Raji (cell line): ENCODE measurements around the gene KSR1.

Experiments
- POLR2A ChIP-seq: IDR thresholded peaks from 2 replicates; pipeline ENCODE4 v1.6.1; 2011; ENCODE audit warnings: low read depth, low read length, control low read depth; ENCODE audit not compliant: insufficient read depth

The KSR1 gene

DNA sequence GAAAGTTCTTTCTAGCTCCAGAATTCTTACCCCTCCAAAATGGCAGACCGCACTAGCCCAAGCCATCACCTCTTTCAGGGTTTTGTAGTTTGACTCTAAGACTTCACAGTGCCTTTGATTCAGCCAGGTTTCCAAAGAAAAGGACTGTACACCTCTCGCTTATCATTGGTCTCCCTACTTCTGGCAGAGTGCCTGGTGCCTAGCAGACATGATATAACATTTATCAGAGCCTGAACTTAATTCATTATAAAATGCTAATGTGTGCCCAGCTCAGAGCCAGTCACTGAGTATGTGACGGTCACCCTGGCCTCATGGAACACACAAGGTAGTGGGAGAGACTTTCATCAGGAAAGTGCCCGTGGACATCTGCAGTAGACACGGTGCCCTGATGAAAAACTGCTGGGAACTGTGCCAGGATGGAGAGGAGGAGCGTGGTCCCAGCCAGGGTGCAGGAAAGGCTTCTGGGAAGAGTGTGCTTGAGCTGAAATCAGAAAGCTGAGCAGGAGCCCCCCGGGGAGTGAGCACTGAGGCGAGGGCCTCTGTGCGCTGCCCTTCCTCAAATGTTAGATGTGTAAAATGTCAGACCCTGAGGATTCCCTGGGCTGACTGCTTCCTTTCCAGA lies 140.4 kb downstream of the KSR1 start:
- no peak for TF ChIP-seq POLR2A

DNA sequence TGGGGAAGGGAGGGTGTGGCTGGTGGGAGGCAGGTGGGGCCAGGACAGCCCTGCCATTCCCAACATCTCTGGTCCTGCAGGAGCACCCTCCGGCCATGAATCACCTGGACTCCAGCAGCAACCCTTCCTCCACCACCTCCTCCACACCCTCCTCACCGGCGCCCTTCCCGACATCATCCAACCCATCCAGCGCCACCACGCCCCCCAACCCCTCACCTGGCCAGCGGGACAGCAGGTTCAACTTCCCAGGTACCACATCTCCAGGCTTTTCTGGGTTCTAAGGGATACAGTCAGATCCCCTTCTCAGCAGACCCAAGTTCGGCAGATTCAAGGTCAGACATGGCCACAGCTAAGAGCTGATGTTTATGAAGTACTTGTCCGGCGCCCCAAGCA lies 140.9 kb downstream of the KSR1 start:
- no peak for TF ChIP-seq POLR2A

DNA sequence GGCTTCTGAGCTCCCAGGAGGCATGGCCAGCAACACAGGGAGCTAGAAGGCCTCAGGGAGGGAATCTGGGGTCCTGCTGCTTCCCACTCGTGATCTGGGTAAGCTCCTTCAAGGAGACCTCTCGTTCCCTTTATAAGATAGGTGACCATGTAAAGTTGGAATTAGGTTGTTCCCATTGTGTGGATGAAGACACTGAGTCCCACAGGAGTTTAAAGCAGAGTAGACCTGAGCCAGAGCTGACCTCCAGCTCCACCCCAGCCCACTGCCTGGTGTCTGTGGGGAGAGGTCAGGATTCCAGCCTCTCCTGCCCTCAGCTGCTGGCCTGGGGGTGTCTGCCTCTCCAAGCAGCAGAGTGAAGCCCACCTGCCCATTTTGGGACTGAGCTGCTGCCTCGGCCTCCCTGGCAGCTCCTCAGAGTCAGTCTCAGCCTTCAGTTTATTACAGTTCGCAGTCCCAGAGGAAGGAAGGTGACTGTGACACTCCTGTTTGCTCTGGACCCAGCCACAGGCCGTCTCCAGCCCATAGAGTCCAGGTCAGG lies 141.6 kb downstream of the KSR1 start:
- TF ChIP-seq POLR2A = no peak

DNA sequence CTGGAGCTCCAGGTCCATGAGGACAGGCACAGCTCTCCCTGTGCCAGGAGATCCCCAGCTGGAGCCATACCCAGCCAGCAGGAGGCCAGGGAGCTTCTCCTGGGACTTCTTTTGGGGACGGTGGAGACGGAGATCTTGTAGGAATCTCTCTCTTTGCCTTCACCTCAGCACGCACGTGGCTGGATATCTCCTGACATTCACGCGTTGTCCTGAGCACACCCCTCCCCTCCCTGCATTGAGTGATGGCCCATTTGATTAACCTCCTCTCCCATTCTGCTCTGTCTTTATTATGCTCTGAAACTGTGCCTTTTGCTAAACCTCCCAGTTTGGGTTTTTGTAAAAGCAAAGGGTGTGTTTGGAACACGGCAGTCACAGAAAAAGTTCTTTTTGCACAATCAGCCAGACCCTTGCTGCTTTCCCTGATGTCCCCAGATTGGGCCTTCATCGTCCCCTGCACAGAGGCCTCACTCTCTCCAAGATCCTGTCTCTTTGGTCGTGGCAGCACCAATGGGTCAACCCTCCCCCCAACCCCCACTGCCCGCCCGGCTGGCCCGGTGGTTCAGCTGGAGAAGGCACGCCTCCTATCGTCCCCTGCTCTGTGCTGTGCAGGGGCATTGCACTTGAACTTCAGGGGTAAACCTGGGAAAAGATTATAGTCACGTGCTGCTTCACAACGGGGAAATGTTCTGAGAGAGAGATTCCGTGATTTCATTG lies 142.2 kb downstream of the KSR1 start:
- TF ChIP-seq POLR2A = no peak

DNA sequence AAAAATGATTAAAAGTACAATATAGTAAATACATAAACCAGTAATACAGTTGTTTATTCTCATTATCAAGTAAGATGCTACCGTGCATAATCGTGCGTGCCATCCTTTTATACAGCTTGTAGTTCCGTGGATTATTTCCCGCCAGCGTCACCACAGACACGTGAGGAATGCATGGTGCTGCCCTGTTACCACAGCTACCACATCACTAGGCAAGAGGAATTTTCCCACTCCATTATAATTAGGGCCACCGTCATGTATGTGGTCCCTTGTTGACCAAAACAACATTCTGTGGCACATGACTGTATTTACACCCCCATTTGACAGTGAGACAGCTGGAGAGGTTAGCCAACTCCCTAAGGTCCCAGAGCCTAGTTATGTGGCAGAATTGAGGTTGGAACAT lies 144.2 kb downstream of the KSR1 start:
- no peak for TF ChIP-seq POLR2A

DNA sequence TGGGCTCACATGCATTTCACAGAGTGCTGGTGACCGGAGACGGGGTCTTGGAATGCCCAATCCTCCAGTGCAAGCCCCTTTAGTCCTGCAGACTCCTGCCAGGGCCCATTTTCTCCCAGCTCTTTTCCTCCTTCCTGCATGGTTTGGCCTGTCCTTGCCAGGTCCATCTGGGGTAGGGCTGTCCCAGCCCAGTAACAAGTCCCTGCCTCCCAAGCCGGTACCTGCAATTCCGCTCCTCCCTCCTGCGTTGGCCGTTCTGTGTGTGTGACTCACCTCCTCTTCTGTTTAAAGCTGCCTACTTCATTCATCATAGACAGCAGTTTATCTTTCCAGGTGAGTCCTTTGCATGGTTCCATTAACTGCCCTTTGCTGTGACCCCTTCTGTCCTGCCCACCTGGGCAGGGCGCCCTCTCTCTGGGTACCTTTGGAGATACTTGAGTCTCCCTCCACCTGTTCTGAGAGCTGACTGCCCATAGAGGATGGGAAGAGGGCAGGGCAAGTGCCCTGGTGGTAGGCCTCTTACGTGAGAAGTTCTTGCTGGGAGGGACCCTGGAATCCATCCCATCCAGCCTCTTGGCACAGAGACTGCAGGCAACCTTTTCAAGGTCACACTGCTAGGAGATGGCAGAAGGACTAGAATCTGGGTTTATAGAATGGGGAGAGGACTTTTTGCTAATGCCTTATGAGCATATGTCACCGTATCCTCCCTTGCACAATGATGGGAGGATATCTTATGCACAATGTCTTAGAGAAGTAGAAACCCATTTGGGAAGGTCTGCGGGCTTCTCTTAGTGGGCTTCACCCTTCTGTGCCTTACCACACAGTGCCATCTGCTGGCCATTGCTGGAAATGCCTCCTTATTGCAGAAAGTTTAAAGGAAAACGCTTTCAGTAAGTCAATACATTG lies 145.1 kb downstream of the KSR1 start:
- TF ChIP-seq POLR2A = no peak

DNA sequence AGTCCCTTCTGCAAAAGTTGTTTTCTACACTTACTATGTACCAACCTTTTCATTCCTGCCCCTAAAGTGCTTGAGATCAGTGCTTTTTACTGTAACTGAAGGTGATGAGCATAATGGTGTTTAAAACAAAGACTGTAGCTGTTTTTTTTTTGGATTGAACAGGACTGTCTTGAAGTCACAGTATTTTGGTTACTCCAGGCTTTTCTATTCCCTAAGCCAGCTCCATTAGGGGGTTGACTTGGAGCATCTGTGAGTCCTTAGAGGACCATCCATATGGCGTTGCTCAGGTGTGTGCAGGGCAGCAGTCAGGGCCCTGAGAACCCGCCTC lies 145.7 kb downstream of the KSR1 start:
- no peak for TF ChIP-seq POLR2A

DNA sequence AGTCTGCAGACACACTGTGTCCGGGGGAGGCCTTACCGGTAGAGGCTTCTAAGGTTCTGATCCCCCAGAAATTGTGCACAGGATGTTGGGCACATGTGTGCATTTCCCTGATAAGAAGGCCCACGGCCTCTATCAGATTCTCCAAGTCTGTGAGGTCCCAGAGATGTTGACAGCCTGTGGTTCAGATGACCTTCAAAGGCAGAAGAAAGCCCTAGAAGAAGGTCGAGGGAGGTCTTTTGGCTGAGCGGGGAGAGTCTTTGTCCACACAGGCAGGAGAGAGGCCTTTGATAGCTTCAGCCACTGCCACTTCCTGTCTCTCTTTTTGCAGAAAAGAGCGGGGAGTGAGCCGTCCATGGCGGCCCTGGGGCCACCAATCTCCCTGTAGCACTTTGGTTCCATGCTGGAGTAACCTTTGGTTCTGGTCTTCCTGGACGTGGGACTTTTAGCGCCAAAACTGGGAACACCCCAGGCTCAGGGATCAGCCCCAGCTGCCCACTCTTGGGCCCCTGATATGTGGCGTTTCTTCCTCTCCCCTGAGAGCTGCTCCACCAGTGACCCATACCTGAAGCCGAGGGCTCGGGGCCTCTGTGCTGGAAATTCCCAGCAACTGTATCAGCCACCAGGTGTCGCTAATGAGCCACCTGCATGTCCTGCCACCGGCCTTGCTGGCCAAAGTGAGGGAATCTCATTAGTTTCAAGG lies 146.6 kb downstream of the KSR1 start:
- TF ChIP-seq POLR2A = no peak

DNA sequence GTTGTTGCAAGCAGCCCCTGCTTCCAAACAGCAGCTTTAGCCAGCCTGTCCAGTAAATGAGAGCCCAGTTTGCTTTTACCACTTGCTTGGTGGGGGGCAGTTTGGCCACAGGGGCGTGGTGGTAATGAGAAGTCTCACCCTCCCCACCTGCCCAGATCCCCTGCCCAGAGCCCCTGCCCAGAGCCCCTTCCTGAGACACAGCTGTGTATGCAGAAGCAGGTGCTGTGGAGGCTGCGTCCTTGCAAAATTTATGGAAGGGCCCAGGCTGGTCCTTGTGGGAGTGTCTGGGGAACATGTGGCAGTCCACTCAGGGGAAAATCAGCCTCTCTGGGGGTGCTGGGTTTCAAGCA lies 147.1 kb downstream of the KSR1 start:
- no peak for TF ChIP-seq POLR2A

DNA sequence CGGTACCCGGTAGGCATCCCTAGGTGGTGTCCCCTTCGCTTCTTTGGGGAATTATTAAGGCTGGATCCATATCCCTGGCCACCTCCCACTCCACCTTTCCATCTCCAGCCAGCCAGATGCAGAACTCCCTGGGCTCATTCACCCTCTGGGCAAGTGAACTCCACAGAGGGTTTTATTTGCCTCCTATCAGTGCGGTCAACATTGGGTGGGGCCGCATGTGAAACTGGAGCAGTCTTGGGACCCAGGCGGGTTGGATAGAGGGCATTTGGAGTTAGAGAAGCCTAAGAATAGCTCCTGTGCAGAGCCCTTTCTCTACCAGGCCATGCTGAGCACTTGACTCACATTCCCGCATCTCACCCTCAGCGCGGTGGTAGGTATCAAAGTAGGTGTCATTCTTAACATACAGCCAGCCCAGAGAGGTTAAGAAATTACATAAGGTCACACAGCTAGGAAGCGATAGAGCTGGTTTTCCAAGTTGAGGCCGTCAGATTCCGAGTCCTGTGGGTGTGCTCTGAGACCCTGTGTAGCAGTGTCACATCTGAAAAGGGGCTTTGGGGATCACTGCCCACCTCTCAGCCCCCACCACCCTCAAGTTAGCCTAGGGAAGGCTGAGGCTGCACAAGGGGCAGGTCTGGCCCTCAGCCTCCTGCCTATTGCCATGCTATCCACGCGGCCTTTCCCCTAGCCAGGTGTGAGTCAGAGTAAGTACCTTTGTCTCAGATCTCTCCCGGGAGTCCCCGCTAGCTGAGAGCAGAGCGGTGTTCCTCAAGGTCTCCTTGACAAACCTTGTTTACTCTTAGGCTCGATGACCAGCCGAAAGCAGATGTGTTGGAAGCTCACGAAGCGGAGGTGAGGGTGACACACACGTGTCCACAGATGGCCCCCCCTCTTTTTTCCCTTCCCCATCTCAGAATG lies 147.9 kb downstream of the KSR1 start:
- TF ChIP-seq POLR2A = no peak

DNA sequence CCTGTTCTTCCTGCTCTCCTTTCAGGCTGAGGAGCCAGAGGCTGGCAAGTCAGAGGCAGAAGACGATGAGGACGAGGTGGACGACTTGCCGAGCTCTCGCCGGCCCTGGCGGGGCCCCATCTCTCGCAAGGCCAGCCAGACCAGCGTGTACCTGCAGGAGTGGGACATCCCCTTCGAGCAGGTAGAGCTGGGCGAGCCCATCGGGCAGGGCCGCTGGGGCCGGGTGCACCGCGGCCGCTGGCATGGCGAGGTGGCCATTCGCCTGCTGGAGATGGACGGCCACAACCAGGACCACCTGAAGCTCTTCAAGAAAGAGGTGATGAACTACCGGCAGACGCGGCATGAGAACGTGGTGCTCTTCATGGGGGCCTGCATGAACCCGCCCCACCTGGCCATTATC lies 149.2 kb downstream of the KSR1 start:
- no peak for TF ChIP-seq POLR2A

DNA sequence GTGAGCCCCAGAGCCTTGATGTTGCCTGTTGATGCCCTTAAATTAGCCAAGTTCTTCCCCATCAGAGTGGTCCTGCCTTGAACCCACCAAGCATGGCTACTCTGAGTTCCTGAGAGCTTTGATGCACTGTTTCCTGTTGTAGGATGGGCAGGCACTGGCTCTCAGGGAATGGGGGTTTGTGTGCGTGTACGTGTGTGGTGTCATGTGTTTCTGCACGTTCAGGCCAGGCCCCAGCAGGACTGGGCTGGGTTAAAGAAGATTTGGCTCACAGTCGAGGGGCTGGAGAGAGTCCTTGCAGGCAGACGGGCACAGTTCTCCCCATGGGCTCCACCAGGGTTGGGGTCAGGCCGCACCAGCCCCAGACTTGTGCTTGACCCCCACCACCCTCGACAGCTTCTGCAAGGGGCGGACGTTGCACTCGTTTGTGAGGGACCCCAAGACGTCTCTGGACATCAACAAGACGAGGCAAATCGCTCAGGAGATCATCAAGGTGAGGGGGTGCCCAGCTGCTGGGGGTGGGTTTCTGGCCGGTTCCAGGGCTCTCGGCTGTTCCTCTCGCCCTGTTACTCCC lies 151.4 kb downstream of the KSR1 start:
- TF ChIP-seq POLR2A = no peak

DNA sequence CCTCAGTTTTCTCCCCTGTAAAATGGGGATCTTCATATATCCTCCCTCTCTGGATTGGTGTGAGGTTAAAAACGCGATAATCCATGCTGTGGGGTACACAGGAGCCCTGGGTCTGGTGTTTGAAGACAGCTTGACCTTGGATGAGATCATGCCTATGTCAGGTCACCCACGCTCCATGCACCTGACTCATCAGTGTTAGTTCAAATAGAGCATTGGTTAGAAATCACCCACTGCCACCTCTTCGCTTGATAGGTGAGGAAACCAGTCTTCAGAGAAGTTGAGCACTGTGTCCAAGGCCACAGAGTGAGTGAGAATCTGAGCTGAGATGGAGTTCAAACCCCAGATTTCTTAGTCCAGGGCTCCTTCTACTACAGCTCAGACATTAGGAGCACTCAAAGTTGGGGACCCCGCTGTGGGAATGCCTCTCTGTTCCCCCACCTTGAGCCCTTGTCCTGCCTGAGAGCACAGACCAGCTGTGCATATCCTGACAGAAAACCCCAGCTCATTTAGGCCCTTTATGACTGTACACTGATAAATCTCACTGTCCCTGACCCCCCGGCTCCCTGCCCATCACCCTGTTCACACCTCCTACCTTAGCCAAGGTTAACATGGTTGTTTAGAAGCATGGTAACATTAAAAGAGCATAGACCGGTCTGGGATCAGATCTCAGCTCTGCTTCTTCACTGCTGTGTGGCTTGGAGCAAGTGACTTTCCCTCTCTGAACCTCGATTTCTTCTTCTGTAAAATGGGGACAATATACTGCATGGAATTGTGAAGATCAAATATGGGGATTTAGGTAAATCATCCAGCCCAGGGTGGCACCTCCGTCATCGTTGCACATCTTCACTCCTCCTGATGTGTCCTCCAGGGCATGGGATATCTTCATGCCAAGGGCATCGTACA lies 152.3 kb downstream of the KSR1 start:
- TF ChIP-seq POLR2A = no peak

DNA sequence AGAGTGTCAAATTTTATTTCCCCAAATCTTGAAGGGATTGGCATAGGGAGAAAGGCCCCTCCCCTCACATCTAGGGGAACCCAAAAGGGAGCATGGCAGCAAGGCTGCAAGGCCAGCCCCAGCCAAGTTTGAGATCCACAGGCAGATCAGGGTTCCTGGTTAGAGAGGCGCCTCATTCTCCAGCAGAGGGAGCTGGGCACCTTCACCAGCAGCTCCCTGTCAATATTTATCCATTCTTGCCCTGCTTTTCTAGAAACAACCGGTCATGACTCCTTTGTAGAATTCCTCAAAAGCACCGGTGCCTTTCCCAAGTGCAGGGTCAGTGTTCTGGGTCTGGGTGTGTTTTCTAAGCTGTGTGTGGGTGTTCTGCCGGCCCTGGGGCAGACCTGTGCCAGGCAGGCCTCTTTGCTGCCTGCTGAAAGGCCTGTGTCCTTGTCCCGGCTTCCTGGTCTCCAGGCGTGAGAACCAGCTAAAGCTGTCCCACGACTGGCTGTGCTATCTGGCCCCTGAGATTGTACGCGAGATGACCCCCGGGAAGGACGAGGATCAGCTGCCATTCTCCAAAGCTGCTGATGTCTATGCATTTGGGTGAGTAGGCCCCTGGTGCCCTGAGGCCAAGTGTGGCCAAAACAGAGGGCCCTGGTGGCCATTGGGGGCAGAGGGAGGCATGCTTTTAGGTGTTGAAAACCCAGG lies 153.5 kb downstream of the KSR1 start:
- TF ChIP-seq POLR2A = no peak
